HG03159 (cell line): Measurements from ENCODE around the gene TRIM39.
"Not testable (repeated sequence)": the region's sequence is repeated elsewhere in the genome, so short reads cannot be mapped to it uniquely, and the experiment has no call there.

Source experiments
- ATAC-seq: cut with Tn5 transposase; IDR thresholded peaks from one replicate; pipeline ENCODE4 v1.9.1; 2021; ENCODE audit warnings: mild to moderate bottlenecking, moderate library complexity; ENCODE audit not compliant: unreplicated experiment

Gene TRIM39

DNA sequence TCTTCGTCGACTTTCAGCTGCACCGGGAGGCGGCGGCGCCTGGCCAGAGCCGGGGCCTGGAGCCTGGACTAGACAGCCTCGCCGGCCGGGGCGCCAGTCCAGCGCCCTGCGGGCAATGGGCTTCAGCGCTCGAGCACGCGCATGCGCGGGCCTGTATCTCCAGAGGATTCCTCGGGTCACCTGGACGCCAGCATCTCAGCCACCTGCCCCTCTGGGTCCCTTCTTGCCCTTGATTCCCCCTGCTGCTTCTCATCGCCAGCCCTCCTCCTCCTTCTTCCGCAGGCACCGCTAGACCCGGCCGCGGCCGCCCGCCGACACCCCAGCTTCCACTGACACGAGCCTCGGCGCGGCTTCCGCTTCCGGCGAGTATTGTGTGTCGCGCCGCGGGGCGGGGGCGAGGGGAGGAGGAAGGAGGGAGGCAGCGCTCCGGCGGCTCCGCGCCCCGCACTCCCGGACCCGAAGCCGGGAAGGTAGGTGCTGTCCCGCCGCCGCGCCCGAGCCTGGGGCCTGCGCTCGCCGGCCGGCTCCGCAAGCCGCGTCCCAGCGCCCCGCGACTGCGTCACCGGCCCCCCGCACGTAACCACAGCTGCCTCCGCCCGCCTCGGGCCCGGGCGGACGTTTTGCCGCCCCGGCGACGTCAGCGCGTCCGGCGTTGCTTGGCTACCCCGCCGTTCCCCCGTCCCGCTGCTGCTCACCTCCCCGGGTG is at the start of gene TRIM39:
Gene TRIM39 (plus strand): TSS at position 402 of the 706 bp plus-strand sequence. CDS start 2,391 bp downstream, outside the sequence.
- ATAC-seq = peak; percentile 78

DNA sequence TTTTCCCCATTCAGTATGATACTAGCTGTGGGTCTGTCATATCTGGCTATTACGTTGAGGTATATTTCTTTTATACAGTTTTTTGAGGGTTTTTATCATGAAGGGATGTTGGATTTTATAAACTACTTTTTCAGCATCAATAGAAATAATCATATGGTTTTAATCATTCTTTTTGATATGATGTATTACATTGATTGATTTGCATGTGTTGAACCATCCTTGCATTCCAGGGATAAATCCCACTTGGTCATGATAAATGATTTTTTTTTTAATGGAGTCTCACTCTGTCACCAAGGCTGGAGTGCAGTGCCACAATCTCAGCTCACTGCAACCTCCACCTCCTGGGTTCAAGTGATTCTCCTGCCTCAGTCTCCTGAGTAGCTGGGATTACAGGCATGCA is 45.7 kb upstream of the TRIM39 start:
- not testable (repeated sequence) for ATAC-seq

DNA sequence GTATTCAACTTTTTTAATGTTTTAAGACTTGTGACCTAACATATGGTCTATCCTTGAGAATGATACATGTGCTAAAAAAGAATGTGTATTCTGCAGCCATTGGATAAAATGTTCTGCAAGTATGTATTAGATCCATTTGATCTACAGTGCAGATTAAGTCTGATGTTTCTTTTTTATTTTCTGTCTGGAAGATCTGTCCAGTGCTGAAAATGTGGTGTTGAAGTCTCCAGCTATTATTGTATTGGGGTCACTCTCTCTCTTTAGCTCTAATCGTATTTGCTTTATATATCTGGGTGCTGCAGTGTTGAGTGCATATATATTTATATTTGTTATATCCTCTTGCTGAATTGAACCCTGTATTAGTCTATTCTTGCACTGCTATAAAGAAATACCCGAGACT is 44.2 kb upstream of the TRIM39 start:
- no peak for ATAC-seq

DNA sequence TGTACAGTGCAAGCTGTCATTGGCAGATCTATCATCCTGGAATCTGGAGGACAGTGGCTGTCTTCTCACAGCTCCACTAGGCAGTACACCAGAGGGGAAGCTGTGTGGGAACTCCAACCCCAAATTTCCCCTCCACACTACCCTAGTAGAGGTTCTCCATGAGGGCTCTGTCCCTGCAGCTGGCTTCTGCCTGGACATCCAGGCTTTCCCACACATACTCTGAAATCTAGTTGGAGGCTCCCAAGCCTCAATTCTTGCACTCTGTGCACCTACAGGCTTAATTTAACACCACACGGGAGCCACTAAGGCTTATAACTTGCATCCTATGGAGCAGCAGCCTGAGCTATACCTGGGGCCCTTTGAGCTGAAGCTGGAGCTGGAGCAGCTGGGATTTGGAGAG is 43.0 kb upstream of the TRIM39 start:
- no peak for ATAC-seq

DNA sequence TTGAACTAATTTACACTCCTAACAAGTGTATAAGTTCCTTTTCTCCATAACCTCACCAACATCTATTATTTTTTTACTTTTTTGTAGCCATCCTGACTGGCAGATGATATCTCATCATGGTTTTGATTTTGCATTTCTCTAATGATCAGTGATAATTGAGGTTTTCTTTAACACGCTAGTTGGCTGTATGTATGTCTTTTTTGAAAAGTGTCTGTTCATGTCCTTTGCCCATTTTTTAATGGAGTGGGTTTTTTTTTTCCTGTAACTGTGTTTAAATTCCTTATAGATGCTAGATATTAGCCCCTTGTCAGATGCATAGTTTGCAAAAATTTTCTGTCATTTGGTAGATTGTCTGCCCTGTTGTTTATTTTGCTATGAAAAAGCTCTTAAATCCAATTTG is 39.6 kb upstream of the TRIM39 start:
- no peak for ATAC-seq

DNA sequence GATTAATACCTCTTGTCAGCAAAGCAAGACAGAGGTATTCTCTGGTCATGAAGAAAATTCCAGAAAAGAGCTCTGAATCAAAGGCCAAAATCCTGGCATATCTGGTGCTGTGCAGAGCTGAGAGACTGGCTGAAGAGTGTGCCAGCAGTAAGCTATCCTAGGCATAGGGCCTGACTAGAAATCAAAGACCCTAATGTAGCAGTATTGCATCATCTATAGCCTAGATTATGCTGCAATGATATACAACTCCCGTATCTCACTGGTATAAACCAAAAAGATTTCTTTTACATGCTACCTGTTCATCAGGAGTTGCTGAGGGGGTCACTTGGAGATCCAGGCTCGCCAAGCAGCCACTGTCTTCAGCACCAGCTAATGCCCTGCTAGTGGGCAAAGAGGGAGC is 30.9 kb upstream of the TRIM39 start:
- no peak for ATAC-seq

DNA sequence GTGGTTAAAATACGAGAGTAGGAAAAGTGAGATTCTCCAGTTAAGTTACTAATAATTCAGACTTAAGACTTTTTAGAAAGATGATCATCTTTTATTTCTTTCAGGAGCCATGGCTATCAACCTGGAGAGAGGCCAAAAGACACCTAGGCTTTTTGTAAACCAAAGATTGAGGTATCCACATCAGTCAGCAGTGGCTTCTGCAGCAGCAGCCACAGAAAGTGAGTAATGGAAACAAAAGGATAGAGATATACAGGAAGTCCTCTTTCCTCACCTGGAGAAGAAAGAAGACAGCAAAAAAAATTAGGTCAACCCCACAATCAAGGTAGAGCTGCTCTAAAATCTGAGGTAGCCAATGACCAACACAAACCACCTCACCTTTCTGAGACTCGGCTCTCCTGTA is 22.7 kb upstream of the TRIM39 start:
- ATAC-seq = no peak

DNA sequence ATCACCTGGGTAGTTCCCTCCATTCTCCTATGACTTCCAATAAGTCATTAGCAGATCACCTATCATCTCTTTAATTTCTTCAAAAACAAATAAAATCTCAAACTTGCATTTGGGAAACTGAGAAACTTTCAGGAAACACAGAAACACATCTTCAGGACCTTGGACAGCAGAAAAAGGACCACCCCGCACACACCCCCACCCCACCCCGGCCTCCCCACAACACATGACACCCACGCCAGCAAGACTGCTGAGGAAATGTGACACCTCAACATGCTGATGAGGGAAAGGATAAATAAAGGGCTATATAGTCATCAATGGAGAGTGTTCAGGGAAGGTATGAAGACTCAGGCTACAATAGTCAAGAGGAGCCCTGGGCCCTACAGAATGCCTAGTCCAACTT is 15.6 kb upstream of the TRIM39 start:
- ATAC-seq = no peak

DNA sequence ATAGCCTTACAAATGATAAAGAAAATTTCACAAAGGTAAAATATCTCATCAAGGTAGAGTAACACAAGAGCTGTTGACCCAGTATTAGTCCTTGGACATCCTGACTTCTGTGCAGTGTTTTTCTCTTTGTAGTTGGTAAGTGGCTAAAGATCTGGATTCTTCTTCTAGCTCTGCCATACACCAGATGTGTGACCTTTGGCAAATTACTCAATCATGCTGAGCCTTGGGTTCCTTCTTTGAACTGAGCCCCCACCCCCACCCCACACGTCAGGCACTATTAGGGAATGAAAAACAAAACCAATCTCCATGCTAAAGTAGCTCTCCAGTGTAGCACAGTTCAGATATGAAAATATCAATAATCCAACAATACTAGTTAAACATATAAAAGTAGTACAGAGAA is 15.1 kb upstream of the TRIM39 start:
- ATAC-seq = no peak

DNA sequence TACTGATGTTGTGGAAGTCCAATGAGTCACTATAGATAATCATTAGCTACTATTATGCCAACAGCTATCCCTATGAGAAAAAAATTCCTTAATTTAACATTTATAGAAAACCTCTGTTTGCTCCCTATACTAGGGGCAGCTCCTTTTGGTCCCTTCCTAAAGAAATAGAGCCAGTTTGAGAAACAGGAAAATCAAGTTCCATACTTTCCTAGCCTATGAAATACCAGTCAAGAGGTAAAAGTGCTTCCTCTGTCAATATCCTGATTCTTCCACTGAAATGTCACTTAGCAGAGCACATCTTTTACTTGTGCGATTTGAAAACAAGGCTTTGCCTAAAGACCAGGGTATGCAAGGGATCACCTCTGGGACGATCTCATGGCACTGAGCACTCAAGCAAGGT is 14.5 kb upstream of the TRIM39 start:
- ATAC-seq = no peak

DNA sequence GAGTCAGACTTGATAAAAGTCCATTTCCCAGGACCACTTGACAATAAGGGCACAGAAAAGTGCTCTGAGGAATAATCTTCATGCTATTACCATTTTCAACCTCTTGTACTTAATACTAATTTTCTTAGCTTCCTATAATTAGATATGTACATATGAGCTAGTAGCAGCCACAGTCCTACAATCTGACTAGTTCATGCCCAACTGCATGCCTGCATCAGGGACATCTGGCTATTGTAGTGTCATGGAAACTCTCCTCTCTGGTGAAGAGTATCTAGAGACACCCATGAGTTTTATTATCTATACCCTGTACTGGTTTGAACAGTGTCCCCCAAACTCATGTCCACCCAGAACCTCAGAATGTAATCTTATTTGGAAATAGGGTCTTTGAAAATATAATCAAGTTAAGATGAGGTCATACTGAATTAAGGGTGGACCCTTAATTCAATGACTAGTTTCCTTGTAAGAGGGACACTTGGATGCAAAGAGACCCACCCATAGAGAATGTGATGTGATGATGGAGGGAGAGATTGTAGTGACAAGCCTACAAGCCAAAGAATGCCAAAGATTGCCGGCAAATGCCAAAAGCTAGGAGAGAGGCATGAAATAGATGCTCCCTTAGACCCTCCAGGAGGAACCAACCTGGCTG is 13.9 kb upstream of the TRIM39 start:
- no peak for ATAC-seq

DNA sequence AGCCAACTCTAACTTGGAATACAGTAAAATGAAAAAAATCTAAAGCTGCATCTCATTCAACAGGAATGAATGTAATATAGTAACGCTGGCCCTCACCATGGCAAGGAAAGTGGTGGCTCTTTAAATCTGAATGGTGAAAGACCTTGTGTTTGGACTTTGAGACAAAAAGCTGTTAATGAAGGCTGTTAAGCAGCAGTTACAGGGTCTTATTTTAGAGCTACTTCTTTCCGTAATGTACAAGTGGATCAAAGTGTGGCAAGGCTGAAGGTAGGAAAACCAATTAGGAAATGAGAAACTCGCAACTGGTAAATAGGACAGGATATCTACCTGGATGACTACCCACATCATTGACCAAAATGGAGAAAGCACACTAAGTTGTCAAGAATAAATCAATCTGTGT is 11.6 kb upstream of the TRIM39 start:
- no peak for ATAC-seq

DNA sequence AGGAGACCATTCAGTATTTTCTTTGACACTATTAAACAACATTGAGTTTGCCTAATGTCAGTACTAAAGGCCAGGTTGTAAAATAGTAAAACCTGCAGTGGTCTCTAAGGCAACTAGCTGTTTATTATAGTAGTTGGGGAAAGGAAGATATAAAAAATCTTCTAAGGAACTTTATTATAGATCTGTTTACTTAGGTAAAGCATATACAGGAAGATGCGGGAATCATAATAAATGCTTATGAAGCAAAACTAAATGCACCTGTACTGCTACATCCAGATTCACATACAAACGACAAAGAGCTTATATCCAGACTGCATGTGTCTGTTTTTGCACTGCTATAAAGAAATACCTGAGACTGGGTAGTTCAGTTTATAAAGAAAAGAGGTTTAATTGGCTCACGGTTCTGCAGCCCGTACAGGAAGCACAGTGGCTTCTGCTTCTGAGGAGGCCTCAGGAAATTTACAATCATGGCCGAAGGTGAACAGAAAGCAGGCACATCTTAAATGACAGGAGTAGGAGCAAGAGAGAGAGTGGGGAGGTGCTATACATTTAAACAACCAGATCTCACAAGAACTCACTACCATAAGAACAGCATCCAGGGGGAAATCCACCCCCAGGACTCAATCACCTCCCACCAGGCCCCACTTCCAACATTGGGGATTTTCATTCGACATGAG is 8.7 kb upstream of the TRIM39 start:
- no peak for ATAC-seq

DNA sequence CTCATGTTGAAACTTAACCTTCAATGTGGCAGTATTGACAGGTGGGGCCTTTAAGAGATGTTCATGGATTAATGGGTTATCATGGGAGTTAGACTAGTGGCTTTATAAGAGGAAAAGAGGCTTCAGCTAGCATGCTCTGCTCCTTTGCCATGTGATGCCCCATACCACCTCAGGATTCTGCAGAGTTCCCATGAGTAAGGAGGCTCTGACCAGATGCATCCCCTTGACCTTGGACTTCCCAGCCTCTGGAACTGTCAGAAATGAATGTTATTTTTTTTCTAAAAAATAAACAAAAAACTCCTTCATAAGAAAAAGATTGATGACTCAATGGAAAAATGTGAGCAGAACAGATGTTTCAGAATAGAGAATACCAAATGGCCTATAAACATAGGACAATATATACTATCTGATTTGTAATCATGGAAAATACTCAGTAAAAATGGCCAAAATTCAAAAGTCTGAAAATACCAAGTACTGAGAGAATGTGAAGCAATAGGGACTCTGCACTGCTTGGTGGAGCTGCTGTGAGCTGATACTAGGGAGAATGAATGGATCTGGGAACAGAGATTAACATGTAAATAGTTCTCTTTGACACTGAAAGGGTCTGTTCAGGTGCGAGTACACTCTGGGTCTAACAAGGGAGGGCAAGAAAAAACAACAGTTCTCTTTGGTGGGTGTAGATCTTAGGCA is 7.4 kb upstream of the TRIM39 start:
- ATAC-seq = no peak

DNA sequence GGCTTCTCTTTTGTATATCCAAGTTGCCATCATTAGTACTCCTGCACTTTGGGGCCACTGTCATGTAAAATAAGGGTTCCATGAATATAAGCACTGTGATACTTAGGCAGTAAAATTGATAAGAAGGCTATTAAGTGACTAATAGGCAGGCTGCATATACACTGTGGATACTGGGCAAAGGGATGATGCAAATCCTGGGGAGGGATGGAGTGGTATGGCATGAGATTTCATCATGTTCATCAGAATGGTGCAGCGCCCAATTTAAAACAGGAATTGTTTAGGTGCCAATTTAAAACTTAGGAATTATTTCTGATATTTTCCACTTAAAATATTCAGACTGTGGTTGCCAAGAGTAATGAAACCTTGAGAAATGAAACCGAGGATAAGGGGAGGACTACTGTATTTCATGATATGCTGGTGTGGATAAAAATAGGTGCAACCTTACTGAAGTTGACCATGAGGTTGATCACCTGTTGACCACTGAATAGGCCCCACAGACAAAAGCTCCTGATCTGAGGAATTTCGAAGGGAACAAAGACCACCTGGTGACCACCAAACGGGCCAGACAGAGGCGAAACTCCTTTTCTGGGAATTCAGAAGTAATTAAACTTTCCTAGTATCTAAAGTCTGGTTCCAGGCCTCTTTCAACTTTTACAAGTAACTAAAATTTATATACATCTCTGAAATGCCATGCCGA is 4.9 kb upstream of the TRIM39 start:
- ATAC-seq = no peak

DNA sequence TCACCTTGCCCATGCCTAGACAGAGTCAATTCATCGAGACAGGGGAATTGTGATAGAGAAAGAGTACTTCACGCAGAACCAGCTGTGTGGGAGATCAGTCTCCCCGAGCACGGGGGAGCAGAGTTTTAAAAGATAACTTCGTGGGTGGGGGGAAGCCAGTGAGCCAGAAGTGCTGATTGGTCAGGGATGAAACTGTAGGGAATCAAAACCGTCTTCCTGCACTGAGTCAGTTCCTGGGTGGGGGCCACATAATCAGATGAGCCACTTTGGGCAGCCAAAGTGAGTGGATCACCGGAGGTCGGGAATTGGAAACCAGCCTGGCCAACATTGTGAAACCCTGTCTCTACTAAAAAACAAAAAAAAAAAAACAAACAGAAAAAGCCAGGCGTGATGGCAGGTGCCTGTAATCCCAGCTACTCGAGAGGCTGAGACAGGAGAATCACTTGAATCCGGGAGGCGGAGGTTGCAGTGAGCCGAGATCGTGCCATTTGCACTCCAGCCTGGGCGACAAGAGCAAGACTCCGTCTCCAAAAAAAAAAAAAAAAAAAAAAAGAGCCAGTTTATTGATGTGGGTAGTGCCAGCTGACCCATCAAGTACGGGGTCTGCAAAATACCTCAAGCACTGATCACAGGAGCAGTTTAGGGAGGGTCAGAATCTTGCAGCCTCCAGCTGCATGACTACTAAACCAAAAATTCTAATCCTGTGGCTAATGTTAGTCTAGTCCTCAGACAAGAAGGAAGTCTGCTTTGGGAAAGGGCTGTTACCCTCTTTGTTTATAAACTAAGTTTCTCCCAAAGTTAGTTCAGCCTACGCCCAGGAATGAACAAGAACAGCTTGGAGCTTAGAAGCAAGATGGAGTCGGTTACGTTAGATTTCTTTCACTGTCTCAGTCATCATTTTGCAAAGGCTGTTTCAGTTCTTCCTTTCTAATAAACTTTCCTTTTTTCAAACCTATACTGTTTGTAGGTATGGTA is 3.9 kb upstream of the TRIM39 start:
- ATAC-seq = no peak

DNA sequence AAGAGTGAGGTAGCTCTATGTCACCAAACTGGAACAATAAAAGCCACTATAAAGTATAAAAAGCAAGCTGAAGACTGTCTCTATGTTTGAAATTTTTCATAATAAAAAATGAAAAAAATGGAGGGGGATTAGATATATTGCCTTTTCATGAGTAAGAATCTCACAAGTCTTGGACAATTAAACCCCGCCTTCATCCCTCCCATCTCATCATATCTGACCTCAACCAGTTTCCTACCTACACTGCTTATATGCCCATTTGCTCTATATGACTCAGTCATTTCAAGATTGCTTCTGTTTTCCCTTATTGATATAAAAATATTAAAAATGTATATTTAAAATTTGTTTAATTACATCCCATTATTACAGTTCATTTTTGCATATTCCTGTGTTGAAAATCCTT is 2.9 kb upstream of the TRIM39 start:
- ATAC-seq = no peak

DNA sequence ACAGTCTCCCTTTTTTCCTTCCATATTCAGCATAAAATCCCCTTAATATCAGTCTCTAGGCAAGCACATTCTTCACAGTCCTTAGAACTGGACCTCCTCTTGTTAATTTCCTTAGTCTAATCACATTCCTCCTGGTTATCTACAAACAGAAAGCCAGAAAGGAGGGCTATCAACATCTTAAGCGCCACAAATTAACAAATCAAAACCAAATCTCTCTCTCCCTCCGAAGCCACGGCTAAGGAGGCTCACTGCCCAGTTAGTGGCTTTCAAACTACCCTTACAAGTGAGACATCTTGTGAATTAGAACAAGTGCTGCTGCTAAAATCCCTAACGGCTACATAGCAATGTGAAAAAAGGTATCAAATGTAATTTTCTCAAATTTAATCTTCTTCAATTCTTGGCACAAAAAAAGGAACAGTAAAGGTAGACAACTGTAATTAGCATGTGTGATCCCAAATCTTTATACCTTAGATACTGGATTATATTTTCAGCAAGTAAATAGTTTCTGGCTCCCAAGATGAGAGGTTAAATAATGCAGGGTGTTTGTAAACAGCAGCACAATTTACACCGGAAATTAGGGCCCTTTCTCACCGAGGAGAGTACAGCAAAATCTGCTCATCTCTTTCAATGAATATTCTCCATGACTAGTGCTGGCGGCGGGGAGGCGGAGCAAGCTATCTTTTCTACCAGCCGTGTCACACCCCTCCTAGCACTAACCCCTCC is 1.4 kb upstream of the TRIM39 start:
- ATAC-seq = peak; percentile 29

DNA sequence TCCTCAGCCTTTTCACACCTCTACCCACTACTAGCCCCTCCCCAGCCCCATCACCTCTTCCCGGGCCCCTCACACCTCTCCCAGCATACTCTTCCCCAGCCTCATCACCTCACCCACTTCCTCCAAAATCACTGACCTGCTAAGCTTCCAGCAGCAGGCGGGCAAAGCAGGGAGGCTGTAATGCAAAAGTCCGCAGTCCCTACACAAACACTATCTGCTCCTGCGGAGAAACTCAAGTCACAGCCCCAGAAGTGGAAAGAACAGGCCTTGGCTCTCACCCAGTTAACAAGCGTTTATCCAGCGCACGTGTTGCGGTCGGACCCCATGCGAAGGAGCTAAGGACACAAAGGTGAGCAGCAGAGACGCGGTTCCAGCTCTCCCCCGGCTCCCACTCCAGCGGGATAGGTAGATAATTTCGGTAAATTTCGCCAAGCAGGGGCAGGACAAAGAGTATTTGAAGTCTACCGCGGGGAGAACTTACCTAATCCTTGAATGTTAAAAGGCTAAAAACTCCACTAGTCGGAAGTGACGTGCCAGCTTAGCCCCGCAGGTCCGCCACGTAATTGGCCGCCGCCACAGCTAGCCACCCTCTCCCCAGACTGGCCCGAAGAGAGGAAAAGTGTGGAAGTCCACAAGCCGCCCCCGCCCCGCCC is 728 bp upstream of the TRIM39 start:
- ATAC-seq = peak; percentile 41
